ENCODE results near the gene MRPL36.

- no peak for TF ChIP-seq POLR2A (IDR thresholded peaks at IDR 0.05; ENCODE audit: low read length)
- TF ChIP-seq GATA1 (IDR thresholded peaks at IDR 0.05; ENCODE audit: low read depth, low read length) = no peak
Measured at GRCh38 chr5:1807451-1808185, 8.0 kb upstream of the MRPL36 start.

All from erythroblast (primary cell).